PFSK-1 (cell line): ENCODE results near the gene TECTA.

Source experiments
- FOXP2 ChIP-seq: optimal IDR thresholded peaks from 2 replicates; pipeline ENCODE3; 2011; ENCODE audit warnings: borderline replicate concordance, control low read depth, inconsistent platforms; ENCODE audit not compliant: insufficient read depth; ENCODE audit errors: extremely low read length, extremely low read depth
- POLR2AphosphoS5 ChIP-seq: IDR thresholded peaks from 2 replicates; pipeline ENCODE4 v1.6.1; 2012; ENCODE audit warnings: low read depth, mild to moderate bottlenecking, control low read depth, low read length, moderate library complexity
- REST ChIP-seq, 2 experiments: IDR thresholded peaks; 2 replicates each; pipeline versions ENCODE4 v1.6.1 to v1.8.0; 2011 to 2012; ENCODE audit warnings: low read depth in 2 of 2, low read length in 2 of 2, control low read depth in 1 of 2, inconsistent platforms in 1 of 2, mild to moderate bottlenecking in 1 of 2, moderate library complexity in 1 of 2; ENCODE audit not compliant: insufficient read depth in 1 of 2
- SIN3A ChIP-seq: IDR thresholded peaks from 2 replicates; pipeline ENCODE4 v1.6.1; 2012; ENCODE audit warnings: mild to moderate bottlenecking, low read length, moderate library complexity, borderline replicate concordance; ENCODE audit not compliant: insufficient read depth
- TAF1 ChIP-seq: IDR thresholded peaks from 2 replicates; pipeline ENCODE4 v1.6.1; 2012; ENCODE audit warnings: low read length, control low read depth, borderline replicate concordance; ENCODE audit not compliant: insufficient read depth

TECTA gene

GRCh38 chr11:121091492-121092152, 9.4 kb upstream of the TECTA start:
- no peak for TF ChIP-seq TAF1
- no peak for TF ChIP-seq FOXP2
- no peak for TF ChIP-seq REST (IDR thresholded peaks at IDR 0.05; ENCODE audit: insufficient read depth in 1 of 2, low read depth in 2 of 2, low read length in 2 of 2)
- TF ChIP-seq SIN3A, result no peak
- no peak for TF ChIP-seq POLR2AphosphoS5

- TF ChIP-seq POLR2AphosphoS5 (no peak), SIN3A (no peak), REST (IDR thresholded peaks at IDR 0.05; ENCODE audit: insufficient read depth in 1 of 2, low read depth in 2 of 2, low read length in 2 of 2) (no peak), TAF1 (no peak), FOXP2 (no peak)
These were observed 5.5 kb upstream of the TECTA start for GRCh38 chr11:121095561-121095960.

- TF ChIP-seq POLR2AphosphoS5 (no peak), FOXP2 (no peak), REST (IDR thresholded peaks at IDR 0.05; ENCODE audit: insufficient read depth in 1 of 2, low read depth in 2 of 2, low read length in 2 of 2) (no peak), SIN3A (no peak), TAF1 (no peak)
These were observed 1.7 kb upstream of the TECTA start for GRCh38 chr11:121099364-121099763.

- TF ChIP-seq TAF1 (no peak), REST (IDR thresholded peaks at IDR 0.05; ENCODE audit: insufficient read depth in 1 of 2, low read depth in 2 of 2, low read length in 2 of 2) (no peak), SIN3A (no peak), POLR2AphosphoS5 (no peak), FOXP2 (no peak)
These were observed 1.2 kb upstream of the TECTA start for GRCh38 chr11:121099885-121100284.
